HL-60 (cell line): ENCODE measurements around the gene SFXN5.

Experiments used
- DNase-seq, 2 experiments: peaks; one replicate each; pipeline ENCODE4 v3.0.0-alpha.2; 2010 to 2020; ENCODE audit warnings: low read depth in 1 of 2, low spot score in 1 of 2
- H3K27ac ChIP-seq: fragments of 250-450 bp; sonication (Bioruptor Pico); replicated peaks from 2 replicates; pipeline ENCODE4 v1.5.1; 2020; ENCODE audit warnings: mild to moderate bottlenecking, moderate library complexity
- H3K27me3 ChIP-seq: fragments of 250-450 bp; sonication (Bioruptor Pico); 2 replicates; pipeline ENCODE4 v1.5.1; 2021; ENCODE audit warnings: mild to moderate bottlenecking, moderate library complexity; ENCODE audit not compliant: insufficient read depth, poor library complexity, severe bottlenecking
- H3K4me3 ChIP-seq: replicated peaks from 2 replicates; pipeline ENCODE4 v1.5.1; 2011; ENCODE audit warnings: mild to moderate bottlenecking, control low read depth, low read length; ENCODE audit not compliant: insufficient read depth
- GABPA ChIP-seq: IDR thresholded peaks from 2 replicates; pipeline ENCODE4 v1.6.1; 2012; ENCODE audit warnings: low read depth
- POLR2AphosphoS5 ChIP-seq: IDR thresholded peaks from 2 replicates; pipeline ENCODE4 v1.6.1; 2012; ENCODE audit warnings: low read depth
- SPI1 ChIP-seq: IDR thresholded peaks from 2 replicates; pipeline ENCODE4 v1.6.1; 2012; ENCODE audit warnings: low read depth, mild to moderate bottlenecking, borderline replicate concordance
- TF ChIP-seq, protein P1 (sequence below): IDR thresholded peaks from 2 replicates; pipeline ENCODE4 v1.6.1; 2012; ENCODE audit warnings: low read depth; ENCODE audit not compliant: insufficient replicate concordance
- TF ChIP-seq, protein P2 (sequence below): IDR thresholded peaks from one replicate; pipeline ENCODE4 v1.5.1; 2011; ENCODE audit warnings: low read length, control low read depth, inconsistent platforms; ENCODE audit not compliant: insufficient read depth

Gene SFXN5

GRCh38 chr2:72961036-72961720 lies 110.3 kb downstream of the SFXN5 start:
- TF ChIP-seq, protein P1, sequence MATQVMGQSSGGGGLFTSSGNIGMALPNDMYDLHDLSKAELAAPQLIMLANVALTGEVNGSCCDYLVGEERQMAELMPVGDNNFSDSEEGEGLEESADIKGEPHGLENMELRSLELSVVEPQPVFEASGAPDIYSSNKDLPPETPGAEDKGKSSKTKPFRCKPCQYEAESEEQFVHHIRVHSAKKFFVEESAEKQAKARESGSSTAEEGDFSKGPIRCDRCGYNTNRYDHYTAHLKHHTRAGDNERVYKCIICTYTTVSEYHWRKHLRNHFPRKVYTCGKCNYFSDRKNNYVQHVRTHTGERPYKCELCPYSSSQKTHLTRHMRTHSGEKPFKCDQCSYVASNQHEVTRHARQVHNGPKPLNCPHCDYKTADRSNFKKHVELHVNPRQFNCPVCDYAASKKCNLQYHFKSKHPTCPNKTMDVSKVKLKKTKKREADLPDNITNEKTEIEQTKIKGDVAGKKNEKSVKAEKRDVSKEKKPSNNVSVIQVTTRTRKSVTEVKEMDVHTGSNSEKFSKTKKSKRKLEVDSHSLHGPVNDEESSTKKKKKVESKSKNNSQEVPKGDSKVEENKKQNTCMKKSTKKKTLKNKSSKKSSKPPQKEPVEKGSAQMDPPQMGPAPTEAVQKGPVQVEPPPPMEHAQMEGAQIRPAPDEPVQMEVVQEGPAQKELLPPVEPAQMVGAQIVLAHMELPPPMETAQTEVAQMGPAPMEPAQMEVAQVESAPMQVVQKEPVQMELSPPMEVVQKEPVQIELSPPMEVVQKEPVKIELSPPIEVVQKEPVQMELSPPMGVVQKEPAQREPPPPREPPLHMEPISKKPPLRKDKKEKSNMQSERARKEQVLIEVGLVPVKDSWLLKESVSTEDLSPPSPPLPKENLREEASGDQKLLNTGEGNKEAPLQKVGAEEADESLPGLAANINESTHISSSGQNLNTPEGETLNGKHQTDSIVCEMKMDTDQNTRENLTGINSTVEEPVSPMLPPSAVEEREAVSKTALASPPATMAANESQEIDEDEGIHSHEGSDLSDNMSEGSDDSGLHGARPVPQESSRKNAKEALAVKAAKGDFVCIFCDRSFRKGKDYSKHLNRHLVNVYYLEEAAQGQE: no peak
- TF ChIP-seq POLR2AphosphoS5 (no peak), GABPA (no peak), SPI1 (no peak)
- TF ChIP-seq, protein P2, sequence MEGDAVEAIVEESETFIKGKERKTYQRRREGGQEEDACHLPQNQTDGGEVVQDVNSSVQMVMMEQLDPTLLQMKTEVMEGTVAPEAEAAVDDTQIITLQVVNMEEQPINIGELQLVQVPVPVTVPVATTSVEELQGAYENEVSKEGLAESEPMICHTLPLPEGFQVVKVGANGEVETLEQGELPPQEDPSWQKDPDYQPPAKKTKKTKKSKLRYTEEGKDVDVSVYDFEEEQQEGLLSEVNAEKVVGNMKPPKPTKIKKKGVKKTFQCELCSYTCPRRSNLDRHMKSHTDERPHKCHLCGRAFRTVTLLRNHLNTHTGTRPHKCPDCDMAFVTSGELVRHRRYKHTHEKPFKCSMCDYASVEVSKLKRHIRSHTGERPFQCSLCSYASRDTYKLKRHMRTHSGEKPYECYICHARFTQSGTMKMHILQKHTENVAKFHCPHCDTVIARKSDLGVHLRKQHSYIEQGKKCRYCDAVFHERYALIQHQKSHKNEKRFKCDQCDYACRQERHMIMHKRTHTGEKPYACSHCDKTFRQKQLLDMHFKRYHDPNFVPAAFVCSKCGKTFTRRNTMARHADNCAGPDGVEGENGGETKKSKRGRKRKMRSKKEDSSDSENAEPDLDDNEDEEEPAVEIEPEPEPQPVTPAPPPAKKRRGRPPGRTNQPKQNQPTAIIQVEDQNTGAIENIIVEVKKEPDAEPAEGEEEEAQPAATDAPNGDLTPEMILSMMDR: no peak
- no peak overlapping the region for H3K4me3 ChIP-seq
- no peak overlapping the region for H3K27ac ChIP-seq
- H3K27me3 ChIP-seq: no peaks in the 10 kb centered on the region
- no peak for DNase-seq

DNA sequence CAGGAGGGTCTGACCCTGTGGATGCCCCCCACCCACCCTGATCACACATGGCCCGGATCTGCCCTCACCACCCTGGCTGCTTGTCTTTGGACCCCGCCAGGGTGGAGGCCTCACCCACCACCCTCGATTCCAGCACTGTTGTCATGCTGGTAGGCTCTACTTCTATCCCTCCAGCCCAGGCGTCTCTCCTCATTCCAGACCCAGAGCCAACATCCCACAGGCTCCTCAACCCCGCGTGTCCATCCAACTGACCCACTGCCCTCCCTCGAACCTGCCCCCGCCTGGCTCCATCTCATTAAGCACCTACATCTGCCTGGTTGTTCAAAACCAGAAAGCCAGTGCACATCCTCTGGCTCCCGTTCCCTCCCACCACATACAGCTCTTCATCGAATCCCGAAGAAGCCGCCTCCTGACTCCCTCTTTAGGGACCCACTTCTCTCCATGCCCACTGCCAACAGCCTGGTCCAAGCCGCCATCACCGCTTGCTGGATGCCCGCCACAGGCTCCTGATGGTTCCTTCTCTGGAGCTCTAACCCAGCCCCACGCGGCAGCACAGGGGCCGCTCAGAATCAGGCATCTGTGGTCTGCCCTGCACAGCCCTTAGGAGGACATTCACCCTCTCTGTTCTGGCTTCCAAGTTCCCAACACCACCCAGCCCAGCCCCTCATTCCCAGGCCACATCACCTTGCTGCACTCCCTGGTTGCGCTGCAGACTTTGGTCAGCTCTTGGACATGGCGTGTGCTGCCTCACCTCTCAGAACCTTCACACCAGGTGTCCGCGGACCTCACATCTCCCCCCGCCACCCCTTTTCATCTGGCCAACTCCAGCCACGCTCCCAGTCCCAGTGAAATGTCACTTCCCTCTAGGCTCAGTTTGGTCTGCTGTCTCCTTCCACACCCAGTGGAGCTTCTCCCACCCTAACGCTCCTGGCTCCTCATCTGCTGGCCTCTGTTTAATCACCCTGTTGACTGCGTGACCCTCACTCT lies 111.2 kb downstream of the SFXN5 start:
- no peaks in the 10 kb centered on the region for H3K27me3 ChIP-seq
- TF ChIP-seq, protein P2: no peak
- TF ChIP-seq GABPA (no peak), POLR2AphosphoS5 (no peak), SPI1 (no peak)
- TF ChIP-seq, protein P1: no peak
- H3K4me3 ChIP-seq: no peak overlapping the region
- H3K27ac ChIP-seq: no peak overlapping the region
- DNase-seq: no peak

GRCh38 chr2:72959554-72959953 lies 112.0 kb downstream of the SFXN5 start:
- H3K4me3 ChIP-seq: no peak overlapping the region
- no peak for TF ChIP-seq SPI1
- TF ChIP-seq, protein P1: no peak
- TF ChIP-seq GABPA: no peak
- no peak for TF ChIP-seq POLR2AphosphoS5
- TF ChIP-seq, protein P2: no peak
- DNase-seq: no peak
- no peak overlapping the region for H3K27ac ChIP-seq
- no peaks in the 10 kb centered on the region for H3K27me3 ChIP-seq
